Left lobe of liver (tissue), 2 donors: Measurements from ENCODE around the gene CREB5. TPM values are rescaled to one million over a fixed set of nuclear protein-coding genes. Genes with fewer than 3 reads are reported as not detected.

Source experiments
- ATAC-seq: fragments of 200-7000 bp; cut with Tn5 transposase; one replicate; pipeline ENCODE4 v1.9.1; 2020; ENCODE audit warnings: mild to moderate bottlenecking, moderate library complexity
- DNase-seq: peaks from one replicate; pipeline ENCODE4 v3.0.0-alpha.2; 2020; ENCODE audit warnings: low spot score
- total RNA-seq: library from RNA; stranded (reverse); gene quantifications from one replicate; pipeline ENCODE4 v1.2.1, GENCODE V29; 2021
- donor health status: DM: no; HTN: no; CAD: no; lungs with moderate emphysema.
- donor health status: DM: no; HTN: yes; CAD: no.

The CREB5 gene
- total RNA-seq, 1 donor from 2014 or later: 0.53 TPM

DNA sequence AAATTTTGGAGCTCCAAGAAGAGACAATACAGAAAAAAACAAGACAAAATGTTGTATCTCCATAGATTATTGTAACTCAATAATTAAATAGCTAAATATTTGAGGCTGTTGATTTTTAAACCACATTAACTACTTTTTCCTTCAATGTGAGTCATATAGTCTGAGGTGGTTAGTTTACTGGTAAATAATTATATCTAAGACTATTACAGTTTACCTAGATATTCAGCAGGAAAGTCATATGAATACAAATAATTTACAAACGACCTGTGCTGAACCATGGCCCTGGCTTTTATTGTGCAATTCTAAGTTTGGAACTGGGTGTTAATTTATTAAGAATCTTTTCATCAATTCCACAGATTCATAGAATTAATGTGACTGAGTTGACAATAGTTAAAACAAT lies 22.2 kb downstream of the CREB5 start:
- no peak for ATAC-seq
- no peak for DNase-seq

DNA sequence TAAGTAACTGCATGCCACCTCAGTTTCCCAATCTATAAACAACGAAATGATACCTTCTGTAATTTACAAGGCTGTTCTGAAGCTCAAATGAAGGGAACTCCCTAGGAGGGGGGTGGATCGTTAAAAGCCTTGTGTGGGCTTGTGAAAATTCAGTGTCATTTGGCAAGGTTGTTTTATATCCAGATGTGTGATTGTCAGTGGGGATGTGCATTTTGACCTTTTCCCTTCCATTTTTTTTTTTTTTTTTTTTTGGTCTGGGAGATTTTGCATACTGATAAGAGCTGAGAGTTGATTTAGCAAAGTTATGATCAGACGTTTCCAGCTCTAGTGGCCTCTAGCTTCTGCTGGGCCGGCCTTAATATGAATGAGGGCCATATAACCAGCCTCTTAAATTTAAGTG lies 22.8 kb downstream of the CREB5 start:
- ATAC-seq (no peak), DNase-seq (no peak)

DNA sequence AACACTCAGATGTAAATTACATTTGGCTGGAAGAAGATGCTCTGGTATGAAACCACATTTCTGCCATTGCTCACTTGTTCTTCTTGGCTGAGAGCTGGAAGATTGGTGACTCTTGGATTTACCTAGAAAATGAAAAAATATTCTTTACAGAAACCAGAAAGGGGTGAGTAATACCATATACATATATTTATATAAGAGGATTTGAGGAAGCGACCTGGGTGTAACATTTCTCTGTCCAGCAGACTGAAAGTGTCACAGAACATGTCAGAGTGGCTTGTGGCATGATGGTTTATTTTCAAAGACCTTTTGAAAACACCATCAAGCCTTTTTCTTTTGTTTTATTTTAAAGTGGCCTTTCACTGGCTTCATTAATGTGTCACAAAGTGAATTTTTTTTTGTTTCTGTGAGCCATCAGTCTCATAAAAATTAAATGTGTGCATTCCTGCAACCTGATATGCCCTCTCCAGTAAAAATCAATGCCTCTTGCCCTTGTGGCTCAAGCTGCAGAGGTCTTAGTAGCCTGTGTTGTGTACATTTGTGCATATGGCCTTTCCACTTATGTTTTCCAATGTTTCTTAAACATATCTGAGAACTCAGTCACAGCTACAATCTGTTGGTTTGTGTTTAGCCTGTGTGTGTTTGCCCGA lies 23.5 kb downstream of the CREB5 start:
- DNase-seq (no peak), ATAC-seq (no peak)

DNA sequence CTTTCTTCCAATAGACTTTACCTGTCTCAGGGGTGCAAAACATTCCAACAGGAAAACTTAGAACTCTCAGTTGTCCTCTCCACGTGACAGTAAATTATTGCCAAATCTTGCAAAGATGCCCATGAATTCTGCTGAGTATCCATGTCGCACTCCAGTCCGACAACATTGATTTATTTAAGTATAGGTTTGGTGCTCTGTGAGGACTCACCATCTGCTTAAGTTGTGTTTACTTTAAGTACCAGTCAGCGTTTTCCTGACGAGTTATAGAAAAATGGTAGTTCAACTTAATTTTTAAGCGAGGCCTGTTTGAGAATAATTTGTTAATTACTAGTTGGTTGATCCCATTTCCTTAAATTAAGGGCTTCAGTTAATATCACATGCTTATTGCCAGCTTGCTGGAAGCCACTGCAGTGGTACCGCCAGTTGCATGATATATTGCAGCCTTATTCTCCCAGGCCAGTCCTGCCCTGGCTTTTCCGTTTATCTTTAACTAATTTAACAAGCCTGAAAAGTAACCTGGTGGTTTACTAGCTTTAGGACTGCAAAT lies 27.8 kb downstream of the CREB5 start:
- DNase-seq (no peak), ATAC-seq (no peak)

DNA sequence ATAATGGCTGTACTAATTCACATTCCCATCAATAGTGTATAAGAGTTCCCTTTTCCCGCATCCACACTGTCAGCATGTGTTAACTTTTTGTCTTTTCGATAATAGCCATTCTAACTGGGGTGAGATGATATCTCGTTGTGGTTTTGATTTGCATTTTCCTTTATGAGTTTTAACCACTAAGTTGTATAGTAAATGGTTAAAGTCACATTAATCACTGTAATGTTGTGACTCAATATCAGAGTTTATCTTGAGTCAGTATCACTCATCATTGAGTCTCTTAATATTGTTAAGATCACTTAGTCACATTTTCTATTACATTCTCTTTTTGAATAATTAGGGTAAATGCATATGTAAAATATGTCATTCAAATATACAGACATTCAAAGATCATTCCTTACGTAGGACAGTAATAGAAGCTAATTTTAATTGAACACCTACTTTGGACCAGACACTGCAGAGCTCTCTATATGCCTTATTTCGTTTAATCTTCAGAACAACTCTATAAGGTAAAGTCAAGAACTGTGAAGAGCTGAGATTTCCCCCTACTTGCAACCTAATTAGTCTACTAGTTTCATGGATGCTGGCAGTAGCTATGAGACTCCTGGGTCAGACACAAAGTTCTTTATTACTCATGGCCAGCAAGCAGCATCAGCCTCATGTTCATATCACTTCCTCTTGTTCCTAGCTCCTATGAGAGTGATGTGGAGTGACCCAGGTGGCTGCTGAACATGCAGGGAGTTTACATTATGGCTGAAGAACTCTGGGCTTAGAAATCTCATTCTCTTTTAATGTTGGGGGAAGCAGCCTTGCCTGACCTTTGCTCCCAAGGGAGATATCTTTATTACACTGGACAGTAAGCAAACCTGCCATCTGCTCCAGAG lies 30.5 kb downstream of the CREB5 start:
- DNase-seq (no peak), ATAC-seq (no peak)

DNA sequence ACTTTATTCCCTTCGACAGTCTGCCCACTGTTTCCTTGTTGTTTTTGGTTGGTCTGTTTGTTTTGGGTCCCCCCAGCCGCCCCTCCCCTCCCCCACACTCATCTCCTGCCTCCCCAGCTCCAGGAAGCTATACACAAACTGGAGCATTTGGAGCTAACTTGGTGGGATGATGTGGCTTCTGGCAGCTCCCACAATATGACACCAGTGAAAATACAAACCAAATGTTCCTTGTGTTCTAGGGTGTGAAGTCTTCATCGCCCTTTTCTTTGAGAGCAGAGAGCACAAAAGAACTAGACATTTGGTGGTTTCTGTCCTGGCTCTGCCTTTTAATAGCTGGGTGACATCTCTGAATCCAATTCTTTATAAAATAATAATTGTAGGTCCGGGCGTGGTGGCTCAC lies 33.8 kb downstream of the CREB5 start:
- ATAC-seq (no peak), DNase-seq (no peak)

DNA sequence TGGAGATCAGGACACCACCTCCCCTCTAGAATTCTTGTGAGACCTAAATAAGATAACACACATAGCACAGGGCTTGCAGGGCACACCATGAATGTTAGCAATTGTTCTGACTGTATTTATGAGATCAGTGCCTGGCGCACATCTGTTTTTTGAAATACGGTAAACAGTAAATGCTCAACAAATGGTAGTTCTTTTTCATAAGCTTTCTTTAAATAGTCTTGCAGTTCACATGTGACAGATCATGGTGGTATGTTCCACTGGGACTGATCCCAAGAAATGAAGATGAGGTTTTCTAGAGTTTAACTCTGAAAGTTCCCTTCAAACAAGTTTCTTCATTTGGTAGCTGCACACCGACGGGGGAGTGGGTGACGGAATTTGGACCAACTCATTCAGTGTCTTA lies 34.8 kb downstream of the CREB5 start:
- DNase-seq: no peak
- no peak for ATAC-seq

DNA sequence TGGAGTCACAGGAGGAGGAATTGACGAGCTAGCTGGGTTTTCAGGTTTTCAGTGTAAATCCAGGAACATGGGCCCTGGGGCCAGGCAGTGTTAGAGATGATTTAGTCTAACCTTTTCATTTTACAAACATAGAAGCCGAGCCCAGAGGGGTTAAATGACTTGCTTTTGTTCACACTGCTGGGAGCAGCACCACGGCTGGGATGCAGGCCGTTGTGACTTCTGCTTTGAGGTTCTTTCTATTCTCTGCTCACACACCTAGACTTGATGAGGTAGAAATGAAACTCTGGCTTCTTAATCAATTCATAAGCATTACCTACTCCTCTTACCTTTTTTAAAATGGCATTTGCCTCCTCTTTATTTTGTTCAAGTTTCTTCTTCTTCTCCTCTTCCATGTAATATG lies 36.4 kb downstream of the CREB5 start:
- ATAC-seq (no peak), DNase-seq (no peak)

DNA sequence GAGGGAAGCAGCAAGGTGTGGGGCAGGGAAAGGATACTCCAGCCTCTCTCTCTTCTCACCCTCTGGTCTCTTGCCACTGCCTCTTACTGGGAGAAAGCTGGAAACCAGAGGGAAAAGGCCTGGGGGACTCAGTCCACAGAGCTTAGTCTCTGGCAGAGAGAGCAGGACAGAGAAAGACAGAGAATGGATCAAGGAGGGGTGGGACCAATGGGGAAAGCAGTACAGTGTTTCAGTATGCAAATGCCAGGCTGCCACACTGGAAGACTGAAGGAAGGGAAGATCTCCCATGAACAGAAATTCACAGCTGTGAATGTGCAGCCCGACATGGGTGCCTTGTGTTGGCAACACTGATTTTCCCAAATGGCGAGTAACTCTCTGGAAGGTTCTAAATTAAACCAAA lies 40.4 kb downstream of the CREB5 start:
- DNase-seq (no peak), ATAC-seq (no peak)

DNA sequence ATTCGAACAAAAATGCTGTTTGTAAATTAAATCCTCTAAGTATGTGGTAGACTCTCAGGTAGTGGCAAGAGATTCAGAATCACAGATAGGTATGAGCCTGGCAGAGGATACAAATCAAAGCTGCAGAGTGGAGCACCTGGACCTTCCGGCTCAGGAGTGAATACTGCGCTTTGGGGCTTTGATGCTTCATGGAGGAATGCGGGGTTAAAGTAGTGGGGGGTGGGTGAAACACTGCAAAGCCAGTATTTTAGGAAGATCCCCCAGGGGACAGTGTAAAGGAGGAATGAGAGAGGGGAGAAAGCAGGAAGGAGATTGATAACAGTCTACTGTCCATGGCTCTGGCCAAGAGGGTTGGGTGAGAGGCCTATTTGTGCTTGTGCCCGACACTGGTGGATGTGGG lies 43.2 kb downstream of the CREB5 start:
- no peak for ATAC-seq
- DNase-seq: no peak

DNA sequence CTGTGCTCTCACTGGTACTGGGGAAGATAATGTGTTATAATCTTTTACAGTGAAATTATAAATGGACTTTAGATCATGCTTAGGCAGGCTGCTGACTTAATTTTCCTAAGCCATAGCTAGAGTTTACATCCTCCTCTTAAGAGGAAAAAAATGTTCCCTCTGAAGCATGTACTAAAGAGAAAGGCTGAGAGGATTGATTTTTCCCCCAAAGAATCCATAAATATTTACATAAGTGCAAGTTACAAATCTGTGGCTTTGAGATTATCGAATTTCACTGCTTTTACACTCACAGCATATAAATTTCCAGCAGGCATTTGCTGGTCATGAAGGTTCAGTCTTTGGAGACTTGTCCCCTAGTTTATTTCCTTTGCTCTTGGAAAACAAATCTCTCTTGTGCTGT lies 43.7 kb downstream of the CREB5 start:
- DNase-seq (no peak), ATAC-seq (no peak)

DNA sequence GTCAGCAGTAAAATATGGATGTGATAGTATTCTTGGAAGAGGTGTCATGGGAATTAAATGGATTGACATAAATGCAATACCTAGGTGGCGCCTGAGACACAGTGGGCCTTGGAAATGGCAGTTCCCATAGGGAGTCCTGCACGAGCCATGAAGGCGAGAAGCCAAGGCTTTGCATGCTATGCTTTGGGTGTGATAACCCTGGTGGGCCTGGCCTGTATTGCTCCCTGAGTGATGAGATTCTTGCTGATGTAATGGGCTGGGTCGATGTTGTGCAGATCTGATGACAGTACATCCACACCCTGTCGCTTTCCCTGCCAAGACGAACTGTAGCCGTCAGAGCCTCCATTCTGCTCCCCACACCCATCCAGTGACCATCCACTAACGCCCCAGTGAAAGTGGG lies 46.4 kb downstream of the CREB5 start:
- ATAC-seq: no peak

DNA sequence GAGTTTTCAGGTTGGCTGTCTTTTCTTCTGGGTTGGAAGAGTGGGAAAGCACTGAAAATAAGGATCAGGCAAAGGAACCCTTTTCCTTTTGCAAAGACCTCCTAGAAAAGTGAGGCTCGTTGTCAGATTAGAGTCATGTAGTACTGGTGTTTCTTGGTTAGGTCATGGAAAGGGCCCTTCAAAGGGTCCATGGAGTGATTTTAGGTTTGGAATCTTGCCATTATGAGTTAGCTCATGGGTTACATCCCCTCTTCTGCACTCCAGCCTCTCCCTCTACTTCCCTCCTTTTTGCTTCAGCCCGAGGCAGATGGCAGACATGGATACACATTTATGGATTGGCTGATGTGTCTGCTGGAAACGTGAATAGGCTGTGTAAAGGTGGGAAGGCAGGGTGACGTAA lies 47.0 kb downstream of the CREB5 start:
- DNase-seq: no peak
- no peak for ATAC-seq

More for the DNA sequence above, 46.4 kb downstream of the CREB5 start:
- no peak for DNase-seq

DNA sequence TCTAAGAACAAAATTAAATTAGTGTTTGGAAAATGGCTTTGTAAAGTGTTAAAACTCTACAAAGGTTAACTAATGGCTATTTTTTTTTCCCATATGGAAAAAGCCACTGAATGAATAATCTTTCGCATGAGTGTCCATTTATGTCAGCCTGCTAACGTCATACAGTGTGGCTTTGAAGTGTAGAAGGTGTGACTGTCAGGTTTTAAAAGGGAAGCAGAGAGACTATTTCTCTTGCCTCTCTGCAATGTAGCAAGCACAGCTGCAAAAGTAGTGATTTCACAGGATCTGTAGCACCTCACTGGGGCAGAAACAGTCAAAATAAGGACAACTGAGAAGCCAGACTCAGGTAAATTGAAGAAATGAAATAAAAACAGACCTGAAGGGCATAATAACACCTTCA lies 53.4 kb downstream of the CREB5 start:
- DNase-seq (no peak), ATAC-seq (no peak)

DNA sequence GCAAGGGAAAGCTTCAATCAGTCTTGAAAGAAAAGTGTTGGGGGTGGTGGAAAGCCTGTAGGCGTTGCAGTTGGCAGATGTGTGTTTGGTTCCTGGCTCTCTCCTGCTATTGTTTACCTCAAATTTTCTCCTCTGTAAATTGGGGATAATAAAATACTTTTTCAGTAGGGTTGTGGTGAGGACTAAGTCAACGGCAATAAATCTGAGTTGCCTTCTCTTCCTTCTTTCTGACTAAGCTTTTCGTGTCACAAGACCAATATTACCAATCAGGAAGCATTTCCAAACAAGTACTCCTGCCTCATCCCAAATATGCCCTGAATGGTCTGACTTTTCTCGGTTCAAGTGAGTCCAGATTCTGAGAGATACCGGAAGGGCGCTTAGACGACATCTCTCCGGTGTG lies 54.0 kb downstream of the CREB5 start:
- ATAC-seq: no peak
- DNase-seq: no peak

DNA sequence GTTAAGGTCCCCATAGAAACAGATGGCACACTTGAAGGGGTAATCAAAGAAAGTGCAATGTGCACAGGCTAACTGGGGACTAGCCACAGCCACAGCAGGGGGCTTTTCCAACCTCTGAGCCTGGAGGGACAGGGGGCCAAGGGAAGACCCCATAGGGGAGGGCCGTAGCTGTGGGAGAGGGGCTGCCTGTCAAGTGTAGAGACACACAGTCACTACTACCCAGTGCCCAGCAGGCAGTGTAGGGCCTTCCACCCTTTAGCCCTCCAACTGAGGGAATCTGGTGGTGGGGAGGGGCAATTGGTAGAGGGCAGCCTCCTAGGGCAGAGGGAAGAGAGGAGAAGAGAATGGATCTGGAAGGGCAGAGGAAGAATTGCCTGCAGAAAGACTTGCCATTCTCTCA lies 54.6 kb downstream of the CREB5 start:
- DNase-seq (no peak), ATAC-seq (no peak)

DNA sequence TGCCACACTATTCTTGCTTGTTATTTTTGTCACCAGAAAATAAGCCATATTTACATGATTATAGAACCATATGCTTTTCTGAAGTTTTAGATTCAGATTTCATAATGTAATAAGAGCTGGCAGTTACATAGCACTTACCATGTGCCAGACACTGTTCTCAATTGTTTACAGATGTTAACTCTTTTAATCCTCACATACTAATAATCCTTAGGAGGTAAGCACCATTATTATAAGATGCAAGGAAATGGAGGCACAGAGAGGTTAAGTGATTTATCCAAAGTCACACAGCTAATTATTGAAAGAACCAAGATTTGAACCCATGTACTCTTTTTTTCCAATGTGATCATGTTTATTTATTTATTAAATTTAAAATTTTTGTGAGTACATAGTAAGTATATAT lies 57.2 kb downstream of the CREB5 start:
- no peak for DNase-seq
- no peak for ATAC-seq

DNA sequence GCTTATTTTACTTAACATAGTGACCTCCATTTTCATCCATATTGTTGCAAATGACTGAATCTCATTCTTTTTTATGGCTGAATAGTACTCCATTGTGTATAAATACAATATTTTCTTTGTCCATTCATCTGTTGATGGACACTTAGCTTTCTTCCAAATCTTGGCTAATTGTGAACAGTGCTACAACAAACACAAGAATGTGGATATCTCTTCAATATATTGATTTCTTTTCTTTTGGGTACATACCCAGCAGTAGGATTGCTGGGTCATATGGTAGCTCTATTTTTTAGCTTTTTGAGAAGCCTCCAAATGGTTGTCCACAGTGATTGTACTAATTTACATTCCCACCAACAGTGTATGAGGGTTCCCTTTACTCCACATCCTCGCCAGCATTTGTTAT lies 58.0 kb downstream of the CREB5 start:
- no peak for DNase-seq
- ATAC-seq: no peak

DNA sequence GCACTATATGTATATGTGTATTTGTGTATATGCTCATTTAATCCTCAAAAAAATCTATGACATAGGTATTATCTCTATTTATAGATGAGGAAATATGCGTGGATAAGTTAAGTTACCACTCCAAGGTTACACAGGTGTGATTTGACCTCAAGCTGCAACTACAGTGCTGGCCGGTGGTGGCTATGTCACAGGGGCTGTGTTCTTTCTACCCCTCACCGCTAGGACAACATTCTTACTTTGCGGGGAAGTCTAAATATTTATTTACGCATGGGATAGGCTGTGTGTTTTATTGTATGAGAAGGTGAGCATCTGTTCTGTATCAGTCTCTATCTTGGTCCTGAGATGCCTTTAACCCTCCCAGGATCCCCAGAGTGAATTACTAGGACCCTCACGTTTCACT lies 60.0 kb downstream of the CREB5 start:
- DNase-seq (no peak), ATAC-seq (no peak)

DNA sequence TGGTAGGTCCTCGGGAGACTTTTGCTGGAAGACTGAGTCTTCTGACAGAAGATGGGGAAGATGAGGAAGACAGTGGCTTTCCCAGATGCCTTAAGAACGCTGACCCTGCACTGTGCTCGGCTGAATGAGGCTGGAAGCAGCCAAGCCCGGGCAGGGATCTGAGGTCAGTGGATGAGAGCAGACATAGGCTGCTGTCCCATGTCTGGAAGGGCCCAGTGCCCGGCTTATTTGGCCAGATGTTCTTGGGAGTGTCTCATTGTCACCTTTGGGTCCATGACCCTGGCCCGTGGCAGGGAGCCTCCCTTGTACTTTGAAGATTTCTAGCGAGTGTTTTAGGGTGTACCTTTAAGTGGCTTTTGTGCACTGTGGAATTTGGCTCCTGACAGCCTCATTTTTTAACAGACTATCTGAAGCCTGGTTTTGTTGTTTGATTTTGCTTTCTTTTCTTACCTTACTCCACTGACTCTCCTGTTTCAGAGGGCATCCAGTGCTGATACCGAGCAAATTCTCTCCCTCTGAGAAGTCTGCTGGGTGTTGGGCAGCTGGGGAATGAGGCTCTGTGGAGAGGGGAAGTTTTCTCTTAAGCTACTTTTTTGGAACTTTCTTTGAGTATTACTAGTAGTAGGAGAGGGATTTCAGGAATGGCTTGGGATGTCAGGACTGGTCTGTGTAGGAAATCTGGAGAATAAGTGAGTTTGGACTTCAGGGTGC lies 61.4 kb downstream of the CREB5 start:
- no peak for ATAC-seq
- no peak for DNase-seq

DNA sequence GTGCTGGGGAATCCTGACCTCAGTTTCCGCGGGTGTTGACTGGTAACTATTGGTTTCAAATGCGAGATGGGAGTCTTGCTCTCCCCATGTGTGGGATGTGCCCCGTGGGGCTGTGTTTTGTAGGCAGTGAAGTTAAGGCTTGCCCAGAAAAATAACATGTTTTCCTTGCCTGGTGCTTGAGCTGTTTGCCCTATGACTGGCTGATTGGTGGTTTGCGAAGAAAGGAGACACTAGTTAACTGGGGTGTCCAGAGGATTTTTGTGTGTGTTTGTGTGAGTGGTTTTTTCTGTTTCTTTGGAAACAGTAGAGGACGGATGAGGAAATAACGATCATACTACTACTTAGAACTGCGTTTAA lies 61.9 kb downstream of the CREB5 start:
- ATAC-seq (no peak), DNase-seq (no peak)

DNA sequence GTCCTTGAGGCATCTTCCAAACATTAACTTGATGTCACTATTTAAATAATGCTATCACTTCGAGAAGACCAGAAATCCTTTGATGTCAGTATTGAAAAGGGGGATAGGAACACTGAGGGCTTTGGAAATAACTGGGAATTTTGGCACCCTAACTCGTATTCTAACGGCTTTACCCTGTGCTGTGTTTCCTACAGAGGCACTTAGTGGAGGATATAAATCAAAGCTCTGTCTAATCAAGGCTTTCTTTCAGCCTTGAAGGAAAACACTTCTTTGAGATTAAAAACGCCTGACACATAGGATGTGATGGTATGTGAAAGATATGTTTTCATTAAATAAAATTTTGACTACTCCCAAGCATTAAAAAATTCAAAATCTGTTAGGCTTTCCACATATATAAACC lies 62.3 kb downstream of the CREB5 start:
- no peak for ATAC-seq
- no peak for DNase-seq
